ENCODE data around the gene ATF7IP2.
"Not testable (repeated sequence)": the region's sequence is repeated elsewhere in the genome, so short reads cannot be mapped to it uniquely, and the experiment has no call there.

The ATF7IP2 gene

DNA sequence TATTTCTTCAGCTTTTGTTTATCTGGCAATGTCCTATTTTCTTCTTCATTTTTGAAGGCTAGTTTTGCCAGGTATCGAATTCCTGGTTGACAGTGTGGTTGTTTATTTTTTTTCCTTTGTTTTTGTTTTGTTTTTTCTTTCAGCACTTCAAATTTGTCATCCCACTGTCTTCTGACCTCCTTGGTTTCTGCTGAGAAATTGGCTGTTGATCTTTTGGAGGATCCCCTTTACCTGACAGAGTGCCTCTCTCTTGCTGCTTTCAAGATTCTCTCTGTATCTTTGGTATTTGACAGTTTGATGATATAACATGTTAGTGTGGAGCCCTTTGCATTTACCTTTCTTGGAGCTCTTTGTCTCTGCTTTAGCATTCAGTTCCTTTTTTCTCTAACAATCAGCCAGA is 9.6 kb upstream of the ATF7IP2 start:
- no peak for DNase-seq

GRCh38 chr16:10383626-10384025 is 2.2 kb upstream of the ATF7IP2 start:
- DNase-seq = no peak

- no peak for DNase-seq
Measured at GRCh38 chr16:10386517-10387100, 748 bp downstream of the ATF7IP2 start.

DNA sequence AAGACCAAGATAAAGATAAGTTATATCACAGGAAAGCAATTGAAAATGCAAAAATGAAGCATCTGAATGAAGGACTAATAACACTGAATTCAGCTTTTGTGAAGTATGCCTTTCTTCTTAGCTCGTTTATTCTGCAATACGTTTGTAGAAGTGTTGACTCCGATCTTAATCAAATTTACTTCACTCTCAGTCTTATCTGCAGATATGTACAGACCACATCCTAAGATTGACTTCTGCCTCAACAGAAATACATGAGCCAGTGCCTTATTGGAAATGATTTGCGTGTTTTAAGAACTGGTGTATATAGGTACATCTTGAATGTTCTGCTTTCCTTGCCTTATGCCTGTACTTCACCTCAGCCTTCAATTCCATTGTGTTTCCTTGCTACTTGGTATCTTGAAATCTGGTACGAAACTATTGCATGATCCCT is 1.3 kb downstream of the ATF7IP2 start:
- no peak for DNase-seq

GRCh38 chr16:10388988-10389387 is 3.1 kb downstream of the ATF7IP2 start:
- DNase-seq = no peak

DNA sequence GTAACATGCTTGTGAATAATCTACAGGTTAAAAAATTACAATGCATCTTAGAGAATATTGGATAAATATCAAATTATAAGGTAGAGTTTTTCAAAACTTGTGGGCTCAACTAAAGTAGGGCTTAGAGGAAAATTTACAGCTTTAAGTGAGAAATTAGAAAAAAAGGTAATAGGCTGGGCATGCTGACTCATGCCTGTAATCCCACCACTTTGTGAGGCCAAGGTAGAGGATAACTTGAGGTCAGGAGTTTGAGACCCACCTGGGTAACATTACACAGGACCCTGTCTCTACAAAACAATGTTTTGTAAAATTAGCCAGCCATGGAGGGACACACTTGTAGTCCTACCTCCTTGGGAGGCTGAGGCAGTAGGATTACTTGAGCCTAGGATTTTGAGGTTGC is 4.5 kb downstream of the ATF7IP2 start:
- DNase-seq = no peak

DNA sequence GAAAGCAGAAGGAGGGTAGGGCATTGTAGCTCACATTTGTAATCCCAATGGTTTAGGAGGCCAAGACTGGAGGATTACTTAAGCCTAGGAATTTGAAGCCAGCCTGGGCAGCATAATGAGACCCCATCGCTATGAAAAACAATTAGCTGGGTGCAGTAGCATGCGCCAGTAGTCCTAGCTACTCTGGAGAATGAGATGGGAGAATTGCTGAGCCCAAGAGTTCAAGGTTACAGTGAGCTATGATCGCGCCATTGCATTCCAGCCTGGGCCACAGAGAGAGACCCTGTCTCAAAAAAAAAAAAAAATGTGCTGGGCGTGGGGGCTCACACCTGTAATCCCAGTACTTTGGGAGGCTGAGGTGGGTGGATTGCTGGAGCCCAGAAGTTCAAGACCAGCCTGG is 5.0 kb downstream of the ATF7IP2 start:
- DNase-seq = no peak

- no peak for DNase-seq
Measured at GRCh38 chr16:10391339-10391738, 5.5 kb downstream of the ATF7IP2 start.

DNA sequence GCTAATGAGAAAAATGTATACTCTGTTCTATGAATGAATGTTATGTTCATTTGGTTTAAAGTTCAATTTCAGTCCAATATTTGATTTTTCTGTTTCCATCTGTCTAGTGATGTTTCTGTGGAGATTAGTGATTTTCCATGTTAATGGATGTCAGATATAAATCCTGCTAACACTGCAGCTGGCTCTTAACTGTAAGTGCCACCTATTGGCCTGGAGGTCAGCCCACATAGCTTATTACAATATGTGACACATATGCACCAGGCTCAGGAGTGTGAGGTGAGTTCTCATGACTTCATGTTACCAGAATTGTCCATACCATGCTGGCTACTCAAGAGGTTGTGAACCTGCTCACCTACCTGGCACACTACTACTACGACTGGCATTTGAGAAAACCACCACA is 17.1 kb downstream of the ATF7IP2 start:
- no peak for DNase-seq

DNA sequence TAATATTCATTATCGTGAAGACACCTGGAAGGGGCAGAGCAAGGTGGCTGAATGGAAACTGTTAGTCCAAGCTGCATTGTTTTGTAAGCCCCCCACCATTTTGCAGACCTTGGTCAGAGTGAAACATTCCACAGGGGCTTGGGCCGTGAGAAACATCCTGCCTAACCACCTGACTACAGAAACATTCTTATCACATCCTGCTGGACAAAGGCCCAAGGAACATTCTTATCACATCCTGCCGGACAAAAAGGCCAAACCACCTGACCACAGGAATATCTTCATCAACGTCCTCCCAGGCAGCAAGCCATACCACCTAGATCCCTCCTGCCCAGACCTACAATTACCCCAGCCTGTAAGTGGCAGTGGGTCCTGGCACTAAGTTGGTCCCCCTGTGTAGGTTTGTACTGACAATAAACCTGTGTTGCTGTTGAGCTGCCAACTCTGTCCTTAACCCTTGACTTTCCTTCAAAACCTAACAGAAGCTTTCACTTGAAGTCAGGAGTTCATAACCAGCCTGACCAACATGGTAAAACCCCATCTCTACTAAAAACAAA is 19.6 kb downstream of the ATF7IP2 start:
- no peak for DNase-seq

DNA sequence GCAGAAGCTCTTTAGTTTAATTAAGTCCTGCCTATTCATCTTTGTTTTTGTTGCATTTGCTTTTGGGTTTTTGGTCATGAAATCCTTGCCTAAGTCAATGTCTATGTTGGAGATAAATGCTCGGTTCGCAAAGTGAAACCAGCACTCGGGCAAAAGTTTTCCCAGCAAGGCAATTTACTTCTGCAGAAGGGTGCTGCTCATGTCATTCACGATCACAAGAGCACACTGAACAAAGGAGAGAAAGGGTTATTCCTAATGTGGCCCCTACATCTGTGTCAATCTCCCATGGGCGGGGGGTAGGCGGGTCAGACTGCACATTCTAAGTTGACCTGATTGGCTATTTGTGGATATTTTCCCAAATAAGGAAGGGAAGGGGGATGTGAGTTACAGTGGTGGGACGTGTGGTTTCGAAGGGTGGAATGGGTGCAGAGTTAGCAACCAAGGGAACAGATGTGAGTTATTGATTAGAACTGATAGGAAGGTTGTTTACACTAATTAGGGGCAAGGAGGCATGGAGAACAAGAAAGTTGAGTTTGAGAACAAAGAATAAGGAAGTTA is 23.0 kb downstream of the ATF7IP2 start:
- no peak for DNase-seq

DNA sequence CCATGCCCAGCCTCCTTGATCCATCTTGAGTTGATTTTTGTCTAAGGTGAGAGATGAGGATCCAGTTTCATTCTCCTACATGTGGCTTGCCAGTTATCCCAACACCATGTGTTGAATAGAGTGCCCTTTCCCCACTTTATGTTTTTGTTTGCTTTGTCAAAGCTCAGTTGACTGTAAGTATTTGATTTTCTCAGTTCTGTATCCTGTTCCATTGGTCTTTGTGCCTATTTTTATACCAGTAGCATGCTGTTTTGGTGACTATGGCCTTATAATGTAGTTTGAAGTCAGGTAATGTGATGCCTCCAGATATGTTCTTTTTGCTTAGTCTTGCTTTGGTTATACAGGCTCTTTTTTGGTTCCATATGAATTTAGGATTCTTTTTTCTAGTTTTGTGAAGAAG is 23.9 kb downstream of the ATF7IP2 start:
- DNase-seq = not testable (repeated sequence)

DNA sequence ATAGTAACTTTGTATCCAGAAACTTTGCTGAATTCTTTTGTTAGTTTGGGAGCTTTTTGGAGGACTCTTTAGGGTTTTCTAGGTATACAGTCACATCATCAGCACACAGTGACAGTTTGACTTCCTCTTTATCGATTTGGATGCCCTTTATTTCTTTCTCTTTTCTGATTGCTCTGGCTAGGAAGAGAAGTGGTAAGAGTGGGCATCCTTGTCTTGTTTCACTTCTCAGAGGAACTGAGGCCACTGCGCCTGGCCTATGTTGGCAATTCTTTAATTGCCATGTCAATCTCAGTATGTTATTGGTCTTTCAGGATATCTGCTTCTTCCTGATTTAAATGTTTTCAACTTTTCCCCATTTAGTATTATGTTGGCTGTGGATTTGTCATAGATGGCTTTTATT is 24.6 kb downstream of the ATF7IP2 start:
- DNase-seq = no peak

DNA sequence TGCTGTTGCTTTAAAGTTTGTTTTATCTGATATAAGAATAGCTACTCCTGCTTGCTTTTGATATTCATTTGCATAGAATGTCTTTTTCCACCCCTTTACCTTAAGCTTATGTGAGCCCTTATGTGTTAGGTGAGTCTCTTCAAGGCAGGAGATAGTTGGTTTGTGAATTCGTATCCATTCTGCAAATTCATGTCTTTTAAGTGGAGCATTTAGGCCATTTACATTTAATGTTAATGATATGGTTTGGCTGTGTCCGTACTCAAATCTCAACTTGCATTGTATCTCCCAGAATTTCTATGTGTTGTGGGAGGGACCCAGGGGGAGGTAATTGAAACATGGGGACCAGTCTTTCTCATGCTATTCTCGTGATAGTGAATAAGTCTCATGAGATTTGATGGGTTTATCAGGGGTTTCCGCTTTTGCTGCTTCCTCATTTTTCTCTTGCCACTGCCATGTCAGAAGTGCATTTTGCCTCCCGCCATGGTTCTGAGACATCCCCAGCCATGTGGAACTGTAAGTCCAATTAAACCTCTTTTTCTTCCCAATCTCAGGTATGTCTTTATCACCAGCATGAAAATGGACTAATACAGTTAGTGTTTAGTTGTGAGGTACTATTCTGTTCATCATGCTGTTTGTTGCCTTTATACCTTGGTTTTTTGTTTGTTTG is 27.2 kb downstream of the ATF7IP2 start:
- no peak for DNase-seq

DNA sequence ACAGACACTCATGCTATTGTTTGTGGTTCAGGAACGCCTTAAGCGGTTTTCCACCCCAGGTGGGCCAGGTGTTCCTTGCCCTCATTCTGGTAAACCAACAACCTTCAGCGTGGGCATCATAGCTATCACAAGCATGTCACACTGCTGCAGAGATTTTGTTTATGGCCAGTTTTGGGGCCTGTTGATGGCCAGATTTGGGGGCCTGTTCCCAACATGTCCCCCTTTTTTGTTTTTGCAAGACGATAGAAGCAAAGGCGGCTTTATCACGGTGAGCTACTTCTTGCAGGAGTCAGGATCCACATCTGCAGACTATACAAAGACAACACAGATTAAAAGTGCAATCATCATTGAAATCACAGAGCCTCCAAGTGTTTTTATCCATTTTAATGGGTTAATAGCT is 32.3 kb downstream of the ATF7IP2 start:
- DNase-seq = not testable (repeated sequence)

- DNase-seq = no peak
Measured at GRCh38 chr16:10419701-10420100, 33.8 kb downstream of the ATF7IP2 start.

DNA sequence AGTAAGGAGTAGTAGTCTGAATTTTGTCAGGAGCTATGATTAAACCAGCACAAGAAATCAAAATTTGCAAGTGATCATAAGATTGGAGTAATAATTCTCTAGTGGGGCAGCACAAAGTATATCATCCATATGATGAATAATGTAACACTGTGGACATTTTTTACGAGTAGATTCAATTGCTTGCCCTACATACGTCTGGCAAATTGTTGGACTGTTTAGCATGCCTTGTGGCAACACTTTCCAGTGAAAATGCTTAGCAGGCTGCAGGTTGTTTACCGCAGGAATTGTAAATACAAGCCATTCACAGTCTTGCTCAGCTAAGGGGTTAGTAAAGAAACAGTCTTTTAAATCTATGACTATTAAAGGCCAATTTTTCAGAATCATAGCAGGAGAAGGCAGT is 35.7 kb downstream of the ATF7IP2 start:
- no peak for DNase-seq

DNA sequence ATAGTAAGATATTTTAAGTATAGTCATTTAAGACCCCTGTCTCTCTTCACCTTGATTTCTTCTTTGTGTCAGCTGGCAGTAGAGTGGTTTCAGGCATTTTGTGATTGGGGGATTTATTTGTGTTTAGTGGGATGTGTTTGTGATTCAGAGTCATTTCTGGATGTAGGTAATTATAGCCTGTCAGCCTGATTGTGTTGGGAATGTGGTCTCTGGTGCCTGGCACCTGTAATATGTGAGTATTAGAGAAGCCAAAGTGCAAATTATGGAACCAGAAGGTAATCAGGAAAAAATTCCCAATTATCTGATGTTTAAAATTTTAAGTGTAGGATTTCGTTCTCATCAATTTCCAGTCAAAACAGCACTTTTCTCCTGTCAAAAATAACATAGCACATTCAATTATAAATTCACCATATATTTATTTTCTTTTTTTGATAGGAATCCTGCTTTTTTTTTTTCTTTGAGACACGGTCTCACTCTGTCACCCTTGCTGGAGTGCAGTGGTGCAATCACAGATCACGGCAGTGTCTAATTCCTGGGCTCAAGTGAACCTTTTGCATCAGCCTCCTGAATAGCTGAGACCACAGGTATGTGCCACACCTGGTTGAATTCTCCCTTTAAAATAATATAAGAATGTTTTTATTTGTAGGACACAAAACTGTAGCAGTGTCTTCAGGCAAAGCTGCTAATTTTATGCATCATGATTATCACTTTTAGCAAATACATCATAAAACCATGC is 42.7 kb downstream of the ATF7IP2 start:
- no peak for DNase-seq

- DNase-seq = not testable (repeated sequence)
Measured at GRCh38 chr16:10429299-10429969, 43.6 kb downstream of the ATF7IP2 start.

DNA sequence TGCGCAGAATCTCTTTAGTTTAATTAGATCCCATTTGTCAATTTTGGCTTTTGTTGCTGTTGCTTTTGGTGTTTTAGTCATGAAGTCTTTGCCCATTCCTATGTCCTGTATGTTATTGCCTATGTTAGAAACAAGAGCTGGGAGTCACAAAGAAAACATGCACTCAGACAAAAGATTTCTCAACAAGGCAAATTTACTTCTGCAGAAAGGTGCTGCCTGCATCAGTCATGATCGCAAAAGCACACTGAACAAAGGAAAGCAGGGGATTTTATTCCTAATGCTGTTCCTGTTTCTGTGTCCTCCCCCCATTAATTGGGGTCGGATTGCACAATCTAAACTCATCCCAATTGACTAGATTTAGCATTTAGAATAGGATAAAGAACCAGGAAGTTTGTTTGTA is 55.9 kb downstream of the ATF7IP2 start:
- DNase-seq = no peak

GRCh38 chr16:10447289-10447688 is 61.4 kb downstream of the ATF7IP2 start:
- DNase-seq = no peak

DNA sequence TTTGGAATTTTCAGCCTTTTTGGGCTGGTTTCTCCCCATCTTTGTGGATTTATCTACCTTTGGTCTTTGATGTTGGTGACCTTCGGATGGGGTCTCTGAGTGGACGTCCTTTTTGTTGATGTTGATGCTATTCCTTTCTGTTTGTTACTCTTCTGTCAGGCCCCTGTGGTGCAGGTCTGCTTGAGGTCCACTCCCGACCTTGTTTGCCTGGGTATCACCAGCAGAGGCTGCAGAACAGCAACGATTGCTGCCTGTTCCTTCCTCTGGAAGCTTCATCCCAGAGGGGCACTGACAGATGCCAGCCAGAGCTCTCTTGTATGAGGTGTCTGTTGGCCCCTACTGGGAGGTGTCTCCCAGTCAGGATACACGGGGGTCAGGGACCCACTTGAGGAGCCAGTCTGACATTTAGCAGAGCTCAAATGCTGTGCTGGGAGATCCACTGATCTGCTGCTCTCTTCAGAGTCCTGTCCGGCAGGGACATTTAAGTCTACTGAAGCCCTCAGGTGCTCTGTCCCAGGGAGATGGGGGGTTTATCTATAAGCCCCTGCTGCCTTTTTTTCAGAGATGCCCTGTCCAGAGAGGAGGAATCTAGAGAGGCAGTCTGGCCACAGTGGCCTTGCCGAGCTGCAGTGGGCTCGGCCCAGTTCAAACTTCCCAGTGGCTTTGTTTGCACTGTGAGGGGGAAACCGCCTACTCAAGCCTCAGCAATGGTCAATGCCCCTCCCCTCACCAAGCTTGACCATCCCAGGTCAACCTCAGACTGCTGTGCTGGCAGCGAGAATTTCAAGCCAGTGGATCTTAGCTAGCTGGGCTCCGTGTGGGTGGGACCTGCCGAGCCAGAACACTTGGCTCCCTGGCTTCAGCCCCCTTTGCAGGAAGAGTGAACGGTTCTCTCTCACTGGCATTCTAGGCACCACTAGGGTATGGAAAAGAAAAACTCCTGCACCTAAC is 66.6 kb downstream of the ATF7IP2 start:
- DNase-seq = not testable (repeated sequence)

Data from activated effector memory CD4-positive, alpha-beta T cell treated with Interleukin-2 at 50 U/mL for 16 hours (primary cell).